Omental fat pad (tissue), 4 donors: ENCODE measurements around the gene DDX43. TPM values are rescaled to one million over a fixed set of nuclear protein-coding genes. Genes with fewer than 3 reads are reported as not detected.

ENCODE experiments used
- ATAC-seq: fragments of 150-250 bp; one replicate; pipeline ENCODE4 v1.9.1; 2016; ENCODE audit warnings: mild to moderate bottlenecking, moderate library complexity; ENCODE audit not compliant: low FRiP score
- DNase-seq: peaks from one replicate; pipeline ENCODE4 v3.0.0-alpha.2; 2019; ENCODE audit warnings: low spot score
- total RNA-seq, 4 donors: library from RNA; depleted of rRNA; stranded (reverse); fragments of >200 nt; gene quantifications; one replicate each; pipeline ENCODE4 v1.1.0, GENCODE V29; 2016
- TF ChIP-seq, protein P1 (sequence below), 3 donors: fragments of 450-650 bp; IDR thresholded peaks; one replicate each; pipeline ENCODE4 v1.5.1; 2016 to 2017; ENCODE audit warnings: antibody characterized with exemption in 3 of 3, mild to moderate bottlenecking in 3 of 3, moderate library complexity in 2 of 3

The DDX43 gene
- total RNA-seq: 10 to 100 TPM in 1 of 4 donors, 1 to 10 TPM in 3; 1.6 to 10.7 (median 1.8) TPM

DNA sequence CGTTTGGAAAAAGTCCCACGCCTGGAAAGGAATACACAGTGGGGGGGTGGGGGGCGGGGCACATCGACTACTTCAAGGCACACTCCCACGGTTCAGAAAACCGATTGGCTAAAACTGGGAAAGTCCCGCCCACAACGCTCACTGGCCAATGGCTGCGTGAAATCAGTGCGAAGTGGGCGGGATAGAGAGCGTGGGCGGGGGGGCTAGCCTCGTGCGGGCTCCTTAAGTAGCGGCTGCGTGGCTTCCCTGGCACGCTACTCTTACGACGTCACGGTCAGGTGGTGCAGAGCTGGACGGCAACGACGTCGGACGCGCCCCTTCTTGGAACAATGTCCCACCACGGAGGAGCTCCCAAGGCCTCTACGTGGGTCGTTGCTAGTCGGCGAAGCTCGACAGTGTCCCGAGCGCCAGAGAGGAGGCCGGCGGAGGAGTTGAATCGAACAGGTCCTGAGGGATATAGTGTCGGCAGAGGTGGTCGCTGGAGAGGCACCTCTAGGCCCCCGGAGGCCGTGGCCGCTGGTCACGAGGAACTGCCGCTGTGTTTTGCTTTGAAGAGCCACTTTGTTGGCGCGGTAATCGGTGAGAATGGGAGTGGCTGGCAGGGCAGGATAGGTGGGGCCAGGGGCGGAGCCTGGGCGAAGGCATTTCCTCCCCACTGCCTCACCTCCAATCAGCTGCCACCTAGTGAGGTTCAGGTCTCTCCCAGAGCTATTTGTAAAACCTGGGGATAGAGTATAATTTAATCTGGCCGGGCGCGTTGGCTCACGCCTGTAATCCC, at the start of gene DDX43:
Gene DDX43, plus strand, starts transcription at position 252 of the 778 bp plus-strand sequence. Its CDS starts 78 bp downstream, at position 330.
- TF ChIP-seq, protein P1, sequence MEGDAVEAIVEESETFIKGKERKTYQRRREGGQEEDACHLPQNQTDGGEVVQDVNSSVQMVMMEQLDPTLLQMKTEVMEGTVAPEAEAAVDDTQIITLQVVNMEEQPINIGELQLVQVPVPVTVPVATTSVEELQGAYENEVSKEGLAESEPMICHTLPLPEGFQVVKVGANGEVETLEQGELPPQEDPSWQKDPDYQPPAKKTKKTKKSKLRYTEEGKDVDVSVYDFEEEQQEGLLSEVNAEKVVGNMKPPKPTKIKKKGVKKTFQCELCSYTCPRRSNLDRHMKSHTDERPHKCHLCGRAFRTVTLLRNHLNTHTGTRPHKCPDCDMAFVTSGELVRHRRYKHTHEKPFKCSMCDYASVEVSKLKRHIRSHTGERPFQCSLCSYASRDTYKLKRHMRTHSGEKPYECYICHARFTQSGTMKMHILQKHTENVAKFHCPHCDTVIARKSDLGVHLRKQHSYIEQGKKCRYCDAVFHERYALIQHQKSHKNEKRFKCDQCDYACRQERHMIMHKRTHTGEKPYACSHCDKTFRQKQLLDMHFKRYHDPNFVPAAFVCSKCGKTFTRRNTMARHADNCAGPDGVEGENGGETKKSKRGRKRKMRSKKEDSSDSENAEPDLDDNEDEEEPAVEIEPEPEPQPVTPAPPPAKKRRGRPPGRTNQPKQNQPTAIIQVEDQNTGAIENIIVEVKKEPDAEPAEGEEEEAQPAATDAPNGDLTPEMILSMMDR (IDR thresholded peaks at IDR 0.05): no peak
- ATAC-seq (peak; percentile 67), DNase-seq (no peak)

DNA sequence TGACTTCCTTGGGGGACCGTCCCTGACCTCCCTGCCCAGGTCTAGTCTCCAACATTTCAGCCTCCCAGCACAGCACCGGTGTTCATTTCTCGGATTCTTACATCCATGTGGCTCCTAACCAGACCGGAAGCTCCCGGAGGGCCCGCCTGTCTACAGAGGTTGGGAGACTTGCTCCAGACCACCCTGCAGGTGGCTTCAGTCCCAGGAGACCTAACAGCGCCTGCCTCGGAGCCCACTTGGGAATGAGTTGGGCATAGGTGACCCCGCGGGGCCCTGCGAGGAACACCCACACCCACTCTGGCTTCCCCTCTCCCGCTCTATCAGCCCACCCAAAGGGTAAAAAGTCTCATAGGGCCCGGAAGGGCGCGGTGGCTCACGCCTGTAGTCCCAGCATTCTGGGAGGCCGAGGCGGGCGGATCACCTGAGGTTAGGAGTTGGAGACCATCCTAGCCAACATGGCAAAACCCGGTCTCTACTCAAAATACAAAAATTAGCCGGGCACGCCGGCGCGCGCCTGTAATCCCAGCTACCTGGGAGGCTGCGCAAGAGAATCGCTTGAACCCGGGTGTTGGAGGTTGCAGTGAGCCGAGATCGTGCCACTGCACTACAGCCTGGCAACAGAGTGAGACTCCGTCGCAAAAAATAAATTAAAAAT, 46.0 kb upstream of the DDX43 start:
- DNase-seq (no peak), ATAC-seq (no peak)
- TF ChIP-seq, protein P1 (IDR thresholded peaks at IDR 0.05): no peak

DNA sequence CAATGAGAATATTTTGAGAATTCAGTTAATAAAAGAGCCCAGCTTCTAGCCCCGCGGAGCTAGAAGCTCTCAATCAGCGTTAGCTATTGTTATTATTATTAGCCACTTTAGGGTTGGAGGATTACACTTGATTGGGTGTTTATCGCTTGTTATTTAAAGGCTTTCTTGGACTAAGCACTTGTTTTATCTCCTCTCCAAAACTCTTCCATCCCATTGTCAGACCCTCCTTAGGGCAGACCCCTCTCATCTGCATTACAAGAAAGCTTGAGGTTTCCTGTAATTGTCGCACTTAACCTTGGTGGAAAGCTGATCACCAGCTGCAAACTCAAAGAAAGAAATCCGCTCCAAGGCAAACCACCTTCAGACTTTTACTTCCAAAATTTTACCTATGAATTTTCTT, 45.3 kb upstream of the DDX43 start:
- ATAC-seq (no peak), DNase-seq (no peak)
- TF ChIP-seq, protein P1 (IDR thresholded peaks at IDR 0.05): no peak

DNA sequence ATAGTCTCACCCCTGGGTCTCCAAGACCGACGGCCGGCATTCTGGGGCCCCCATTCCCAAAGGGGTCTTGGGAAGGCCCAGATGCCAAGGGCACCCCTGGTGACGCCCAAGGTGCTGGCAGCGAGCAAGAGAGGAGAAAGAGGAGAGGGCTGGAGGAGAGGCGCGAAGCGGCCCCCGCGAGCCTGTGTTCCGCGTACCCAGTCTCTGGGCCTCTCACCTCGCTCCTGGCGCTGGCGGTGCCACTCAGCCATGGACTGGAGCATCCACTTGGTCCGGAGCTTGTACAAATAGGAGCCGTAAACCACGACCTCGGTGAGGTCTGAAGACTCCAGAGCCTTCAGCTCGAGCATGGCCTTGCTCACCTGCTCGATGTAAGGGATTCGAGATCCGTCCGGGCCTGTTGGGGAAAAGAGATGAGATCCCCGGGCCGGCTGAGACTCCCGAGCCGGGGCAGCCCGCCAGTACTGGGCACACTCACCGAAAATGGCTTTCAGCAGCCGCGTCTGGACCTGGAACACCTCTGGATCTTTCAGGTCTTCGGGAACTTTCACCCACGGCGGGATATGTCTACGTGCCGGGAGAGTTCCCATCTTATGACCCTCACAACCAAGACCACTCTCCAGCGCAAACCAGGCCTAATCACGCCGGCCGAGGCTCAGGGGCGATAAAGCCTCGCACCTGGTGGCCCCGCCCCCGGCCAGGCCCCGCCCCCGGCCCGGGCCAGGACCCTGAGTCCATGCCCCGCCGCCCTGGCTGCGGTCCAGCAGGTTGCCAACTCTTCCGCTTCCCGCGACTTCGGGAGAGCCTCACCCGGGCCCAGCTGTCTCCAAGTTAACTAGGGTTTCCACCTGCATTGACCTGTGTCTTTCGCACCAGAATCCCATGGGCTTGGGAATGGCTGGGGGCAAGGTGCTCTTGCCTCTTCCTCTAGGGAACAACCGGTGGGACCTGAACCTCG, 40.7 kb upstream of the DDX43 start, which contains the start of gene DPPA5:
Gene DPPA5, minus strand, starts transcription at position 641 of the 958 bp plus-strand sequence. Its CDS starts 51 bp downstream, at position 590.
- no peak for DNase-seq
- ATAC-seq: no peak
- TF ChIP-seq, protein P1 (IDR thresholded peaks at IDR 0.05): no peak

DNA sequence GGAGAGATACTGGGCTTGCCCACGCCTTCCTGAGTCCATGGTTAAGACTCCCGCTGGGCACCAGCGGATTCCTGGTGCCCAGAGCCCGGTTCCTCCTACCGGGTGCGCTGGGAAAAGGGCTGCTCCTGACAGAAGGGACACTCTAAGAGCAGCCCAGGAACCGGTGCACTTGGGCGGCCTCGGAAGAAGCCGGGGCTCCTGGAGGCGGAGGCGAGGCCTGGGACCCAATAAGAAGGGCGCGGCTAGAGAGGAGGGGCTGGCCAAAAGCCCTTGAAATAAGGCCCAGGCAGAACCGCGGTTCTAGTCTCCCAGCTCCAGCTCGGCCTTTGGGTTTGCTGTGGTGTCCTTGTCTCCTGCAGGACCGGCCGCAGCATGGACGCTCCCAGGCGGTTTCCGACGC, 32.3 kb upstream of the DDX43 start, which contains the start of gene KHDC3L:
Gene KHDC3L, plus strand, starts transcription at position 301 of the 400 bp plus-strand sequence. Its CDS starts 72 bp downstream, at position 373.
- DNase-seq: no peak
- no peak for ATAC-seq
- TF ChIP-seq, protein P1 (IDR thresholded peaks at IDR 0.05): no peak

DNA sequence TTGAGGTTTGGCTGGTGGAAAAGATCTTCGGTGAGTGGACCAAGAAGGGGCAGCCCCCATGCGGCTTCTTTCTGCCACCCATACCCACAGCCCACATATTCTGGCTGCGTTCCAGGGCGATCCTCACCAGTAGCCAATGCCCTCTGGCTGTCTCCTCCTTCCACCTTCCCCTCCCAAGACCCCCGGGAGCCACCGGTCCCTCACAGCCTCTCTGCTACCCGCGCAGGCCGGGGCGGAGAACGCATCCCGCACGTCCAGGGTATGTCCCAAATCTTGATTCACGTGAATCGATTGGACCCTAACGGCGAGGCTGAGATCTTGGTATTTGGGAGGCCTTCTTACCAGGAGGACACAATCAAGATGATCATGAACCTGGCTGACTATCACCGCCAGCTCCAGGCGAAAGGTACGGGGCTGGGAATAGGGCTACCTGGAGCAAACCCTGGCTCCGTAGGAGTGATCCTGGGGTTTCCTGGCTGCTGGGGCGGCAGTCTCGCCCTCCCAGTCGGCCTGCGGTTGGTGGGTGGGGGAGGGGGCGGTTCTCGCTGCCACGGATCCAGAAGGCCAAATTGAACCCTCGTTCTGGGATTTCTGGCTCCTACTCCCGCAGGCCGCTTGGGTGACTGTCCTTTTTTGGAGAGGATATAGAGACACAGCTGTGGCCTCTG, 31.6 kb upstream of the DDX43 start:
- ATAC-seq (no peak), DNase-seq (no peak)
- TF ChIP-seq, protein P1 (IDR thresholded peaks at IDR 0.05): no peak
